SK-N-DZ (cell line): Measurements from ENCODE around the gene GRN.
"Not testable (repeated sequence)": the region's sequence is repeated elsewhere in the genome, so short reads cannot be mapped to it uniquely, and the experiment has no call there.

Experiments
- DNase-seq: peaks from one replicate; pipeline ENCODE4 v3.0.0-alpha.2; 2015; ENCODE audit warnings: low spot score

Gene GRN

DNA sequence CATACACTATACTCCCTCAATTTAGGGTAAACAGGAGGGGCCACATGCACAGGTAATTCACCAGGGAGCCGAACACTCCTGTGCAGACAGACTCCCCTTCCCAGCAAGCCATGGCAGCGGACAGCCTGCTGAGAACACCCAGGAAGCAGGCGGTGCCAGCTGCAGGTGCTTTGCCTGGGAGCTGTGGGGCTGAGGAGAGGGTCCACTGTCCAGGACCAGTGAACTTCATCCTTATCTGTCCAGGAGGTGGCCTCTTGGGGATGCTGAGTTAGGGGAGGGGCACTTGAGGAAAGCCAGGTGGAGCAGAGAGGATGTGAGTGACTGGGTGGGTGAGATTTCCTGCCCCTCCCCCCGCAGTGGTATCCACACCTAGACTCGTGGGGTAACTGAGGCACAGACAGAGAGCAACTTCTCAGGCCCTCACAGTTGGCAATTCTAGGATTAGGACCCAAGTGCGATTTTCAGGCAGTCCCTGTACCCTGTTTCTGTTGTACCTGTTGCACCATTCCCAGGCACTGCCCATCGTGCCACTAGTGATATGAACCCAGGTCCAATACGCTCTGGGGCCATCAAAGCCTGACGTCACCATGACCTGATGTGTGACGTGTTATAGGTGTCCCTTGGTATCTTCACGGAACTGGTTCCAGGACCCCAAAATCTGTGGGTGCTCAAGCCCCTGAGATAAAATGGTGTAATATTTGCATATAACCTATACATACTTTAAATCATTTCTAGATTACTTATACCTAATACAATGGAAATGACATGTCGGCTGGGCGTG, 1.2 kb downstream of the GRN start:
- no peak for DNase-seq

DNA sequence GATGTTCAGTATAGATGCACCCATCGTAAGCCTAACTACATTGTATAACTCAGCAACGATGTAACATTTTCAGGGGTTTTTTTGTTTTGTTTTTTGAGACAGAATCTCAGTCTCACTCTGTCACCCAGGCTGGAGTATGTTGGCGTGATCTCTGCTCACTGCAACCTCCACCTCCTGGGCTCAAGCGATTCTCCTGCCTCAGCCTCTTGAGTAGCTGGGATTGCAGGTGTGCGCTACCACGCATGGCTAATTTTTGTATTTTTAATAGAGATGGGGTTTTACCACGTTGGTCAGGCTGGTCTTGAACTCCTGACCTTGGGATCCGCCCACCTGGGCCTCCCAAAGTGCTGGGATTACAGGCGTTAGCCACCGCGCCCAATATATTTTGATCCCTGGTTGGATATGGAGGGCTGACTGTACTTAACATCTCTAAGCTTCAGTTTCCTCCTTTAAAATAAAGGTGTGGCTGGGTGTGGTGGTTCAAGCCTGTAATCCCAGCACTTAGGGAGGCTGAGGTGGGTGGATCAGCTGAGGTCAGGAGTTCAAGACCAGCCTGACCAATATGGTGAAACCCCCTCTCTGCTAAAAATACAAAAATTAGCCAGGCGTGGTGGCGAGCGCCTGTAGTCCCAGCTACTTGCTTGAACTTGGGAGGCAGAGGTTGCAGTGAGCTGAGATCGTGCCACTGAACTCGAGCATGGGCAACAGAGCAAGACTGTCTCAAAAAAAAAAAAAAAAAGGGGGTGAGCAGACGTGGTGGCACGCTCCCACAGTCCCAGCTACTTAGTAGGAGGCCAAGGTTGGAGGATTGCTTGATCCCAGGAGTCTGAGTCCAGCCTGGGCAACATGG, 2.3 kb downstream of the GRN start:
- not testable (repeated sequence) for DNase-seq

DNA sequence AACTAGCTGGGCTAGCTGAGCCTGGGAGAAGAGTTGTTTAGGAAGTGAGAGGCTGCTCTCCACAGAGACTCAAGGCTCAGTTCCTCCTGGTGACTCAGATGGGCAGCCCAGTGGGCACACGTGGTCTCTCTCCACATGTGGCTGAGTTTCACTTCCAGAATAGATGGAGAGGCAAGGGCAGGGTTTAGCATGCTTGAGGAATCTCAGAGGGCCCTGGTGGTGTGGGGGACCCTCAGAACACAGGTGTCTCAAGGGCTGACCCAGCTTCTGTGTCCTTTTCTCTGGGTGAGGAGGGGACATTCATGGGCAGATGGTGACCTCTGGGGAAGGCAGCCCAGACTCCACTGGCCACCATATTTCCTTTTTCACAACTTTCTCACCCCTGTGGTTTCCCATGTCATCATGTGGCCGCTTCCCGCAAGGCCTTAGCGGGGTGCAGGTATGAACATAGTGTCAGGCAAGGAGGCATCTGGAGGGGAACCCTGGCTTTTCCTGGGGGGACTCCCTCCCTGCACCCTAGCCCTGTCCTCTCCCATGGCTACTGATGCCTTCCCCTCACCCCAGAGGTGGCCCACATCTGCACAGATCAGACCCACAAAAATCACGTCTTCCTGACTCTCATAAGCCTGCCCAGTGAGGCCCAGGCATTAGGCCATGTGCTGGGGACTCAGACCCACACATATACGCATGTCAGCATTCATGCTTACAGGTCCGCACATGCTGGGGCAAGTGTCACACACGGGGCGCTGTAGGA, 3.3 kb downstream of the GRN start:
- no peak for DNase-seq

DNA sequence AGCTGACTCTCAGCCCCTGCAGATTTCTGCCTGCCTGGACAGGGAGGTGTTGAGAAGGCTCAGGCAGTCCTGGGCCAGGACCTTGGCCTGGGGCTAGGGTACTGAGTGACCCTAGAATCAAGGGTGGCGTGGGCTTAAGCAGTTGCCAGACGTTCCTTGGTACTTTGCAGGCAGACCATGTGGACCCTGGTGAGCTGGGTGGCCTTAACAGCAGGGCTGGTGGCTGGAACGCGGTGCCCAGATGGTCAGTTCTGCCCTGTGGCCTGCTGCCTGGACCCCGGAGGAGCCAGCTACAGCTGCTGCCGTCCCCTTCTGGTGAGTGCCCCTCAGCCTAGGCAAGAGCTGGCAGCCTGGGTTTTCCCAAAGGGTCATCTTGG, 3.9 kb downstream of the GRN start:
- no peak for DNase-seq

DNA sequence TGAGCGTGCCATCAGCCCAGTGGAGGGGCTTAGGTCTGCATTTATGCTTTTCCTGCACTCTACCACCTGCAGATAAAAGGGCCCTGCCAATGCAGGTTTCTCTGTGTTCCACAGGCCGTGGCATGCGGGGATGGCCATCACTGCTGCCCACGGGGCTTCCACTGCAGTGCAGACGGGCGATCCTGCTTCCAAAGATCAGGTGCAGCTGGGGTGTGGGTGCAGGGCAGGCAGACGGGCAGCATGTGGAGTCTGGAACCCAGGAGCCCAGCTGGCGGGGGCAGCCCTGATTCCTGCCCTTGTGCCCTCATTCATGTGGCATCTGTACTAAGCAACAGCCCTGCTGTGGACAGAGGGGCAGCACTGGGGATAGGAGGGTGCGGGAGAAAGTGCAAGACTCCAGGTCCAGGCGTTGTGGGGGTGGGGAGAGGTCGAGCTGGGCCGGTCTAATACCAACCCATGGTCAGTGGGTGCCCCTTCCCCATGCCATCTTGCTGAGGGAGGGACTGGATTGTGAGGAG, 4.5 kb downstream of the GRN start:
- DNase-seq: no peak

DNA sequence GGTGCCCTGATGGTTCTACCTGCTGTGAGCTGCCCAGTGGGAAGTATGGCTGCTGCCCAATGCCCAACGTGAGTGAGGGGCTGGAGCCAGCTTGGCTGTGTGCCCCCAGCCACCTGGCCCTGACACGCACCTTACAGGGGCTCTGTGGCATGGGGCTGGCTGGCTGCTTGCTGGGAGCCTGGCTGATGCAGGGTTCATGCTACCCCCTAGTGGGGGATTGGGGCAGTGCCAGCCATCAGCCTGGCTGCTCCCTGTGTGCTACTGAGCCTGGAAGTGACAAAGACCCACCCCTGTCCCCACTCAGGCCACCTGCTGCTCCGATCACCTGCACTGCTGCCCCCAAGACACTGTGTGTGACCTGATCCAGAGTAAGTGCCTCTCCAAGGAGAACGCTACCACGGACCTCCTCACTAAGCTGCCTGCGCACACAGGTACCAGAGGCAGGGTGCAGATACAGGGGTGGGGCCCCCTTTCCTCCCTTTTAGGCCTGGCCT, 5.7 kb downstream of the GRN start:
- DNase-seq: peak; percentile 80

DNA sequence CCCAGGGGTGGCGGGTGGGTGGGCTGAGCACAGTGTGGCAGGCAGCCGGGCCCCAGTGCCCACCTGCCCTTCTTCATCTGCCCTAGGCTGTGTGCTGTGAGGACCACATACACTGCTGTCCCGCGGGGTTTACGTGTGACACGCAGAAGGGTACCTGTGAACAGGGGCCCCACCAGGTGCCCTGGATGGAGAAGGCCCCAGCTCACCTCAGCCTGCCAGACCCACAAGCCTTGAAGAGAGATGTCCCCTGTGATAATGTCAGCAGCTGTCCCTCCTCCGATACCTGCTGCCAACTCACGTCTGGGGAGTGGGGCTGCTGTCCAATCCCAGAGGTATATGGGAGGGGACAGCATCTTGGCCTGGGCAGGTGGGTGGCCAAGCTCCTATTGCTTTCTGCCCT, 6.4 kb downstream of the GRN start:
- DNase-seq: no peak

DNA sequence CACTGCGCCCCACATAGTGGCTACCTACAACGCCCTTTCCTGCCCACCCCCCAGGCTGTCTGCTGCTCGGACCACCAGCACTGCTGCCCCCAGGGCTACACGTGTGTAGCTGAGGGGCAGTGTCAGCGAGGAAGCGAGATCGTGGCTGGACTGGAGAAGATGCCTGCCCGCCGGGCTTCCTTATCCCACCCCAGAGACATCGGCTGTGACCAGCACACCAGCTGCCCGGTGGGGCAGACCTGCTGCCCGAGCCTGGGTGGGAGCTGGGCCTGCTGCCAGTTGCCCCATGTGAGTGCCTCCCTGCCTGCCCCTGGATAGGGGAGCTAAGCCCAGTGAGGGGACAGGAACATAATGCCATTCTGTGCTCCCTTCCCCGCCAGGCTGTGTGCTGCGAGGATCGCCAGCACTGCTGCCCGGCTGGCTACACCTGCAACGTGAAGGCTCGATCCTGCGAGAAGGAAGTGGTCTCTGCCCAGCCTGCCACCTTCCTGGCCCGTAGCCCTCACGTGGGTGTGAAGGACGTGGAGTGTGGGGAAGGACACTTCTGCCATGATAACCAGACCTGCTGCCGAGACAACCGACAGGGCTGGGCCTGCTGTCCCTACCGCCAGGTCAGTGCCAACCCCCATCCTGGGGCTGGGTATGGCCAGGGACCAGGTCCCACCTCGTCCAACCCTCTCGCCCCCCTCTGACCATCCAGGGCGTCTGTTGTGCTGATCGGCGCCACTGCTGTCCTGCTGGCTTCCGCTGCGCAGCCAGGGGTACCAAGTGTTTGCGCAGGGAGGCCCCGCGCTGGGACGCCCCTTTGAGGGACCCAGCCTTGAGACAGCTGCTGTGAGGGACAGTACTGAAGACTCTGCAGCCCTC, 7.1 kb downstream of the GRN start:
- no peak for DNase-seq

DNA sequence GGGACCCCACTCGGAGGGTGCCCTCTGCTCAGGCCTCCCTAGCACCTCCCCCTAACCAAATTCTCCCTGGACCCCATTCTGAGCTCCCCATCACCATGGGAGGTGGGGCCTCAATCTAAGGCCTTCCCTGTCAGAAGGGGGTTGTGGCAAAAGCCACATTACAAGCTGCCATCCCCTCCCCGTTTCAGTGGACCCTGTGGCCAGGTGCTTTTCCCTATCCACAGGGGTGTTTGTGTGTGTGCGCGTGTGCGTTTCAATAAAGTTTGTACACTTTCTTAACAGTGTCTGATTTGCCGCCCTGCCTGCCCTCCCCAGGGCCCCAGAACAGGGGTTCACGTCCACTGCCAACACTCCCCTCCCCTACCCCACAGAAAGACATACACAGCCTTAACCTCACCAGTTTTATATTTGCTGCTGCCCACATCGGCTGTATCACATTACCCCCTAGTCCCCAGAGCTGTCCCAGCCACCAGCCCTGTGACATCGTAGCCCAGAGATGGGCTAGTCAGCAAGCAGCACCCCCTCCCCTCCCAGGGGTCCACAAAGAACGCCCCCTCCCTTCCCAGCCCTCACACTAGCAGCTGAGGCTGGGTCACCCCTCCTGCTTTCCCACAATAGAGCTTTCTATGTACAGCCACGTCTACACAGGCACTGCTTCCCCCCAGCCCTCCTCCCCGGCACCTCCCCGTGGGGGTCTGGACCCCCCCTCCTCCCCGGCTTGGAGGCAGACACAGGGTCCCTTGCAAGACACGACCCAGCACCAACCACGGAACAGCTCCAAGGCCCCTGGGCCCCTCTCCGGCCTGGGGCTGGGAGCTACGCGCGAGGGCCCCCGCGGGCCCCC, 7.9 kb downstream of the GRN start:
- no peak for DNase-seq

DNA sequence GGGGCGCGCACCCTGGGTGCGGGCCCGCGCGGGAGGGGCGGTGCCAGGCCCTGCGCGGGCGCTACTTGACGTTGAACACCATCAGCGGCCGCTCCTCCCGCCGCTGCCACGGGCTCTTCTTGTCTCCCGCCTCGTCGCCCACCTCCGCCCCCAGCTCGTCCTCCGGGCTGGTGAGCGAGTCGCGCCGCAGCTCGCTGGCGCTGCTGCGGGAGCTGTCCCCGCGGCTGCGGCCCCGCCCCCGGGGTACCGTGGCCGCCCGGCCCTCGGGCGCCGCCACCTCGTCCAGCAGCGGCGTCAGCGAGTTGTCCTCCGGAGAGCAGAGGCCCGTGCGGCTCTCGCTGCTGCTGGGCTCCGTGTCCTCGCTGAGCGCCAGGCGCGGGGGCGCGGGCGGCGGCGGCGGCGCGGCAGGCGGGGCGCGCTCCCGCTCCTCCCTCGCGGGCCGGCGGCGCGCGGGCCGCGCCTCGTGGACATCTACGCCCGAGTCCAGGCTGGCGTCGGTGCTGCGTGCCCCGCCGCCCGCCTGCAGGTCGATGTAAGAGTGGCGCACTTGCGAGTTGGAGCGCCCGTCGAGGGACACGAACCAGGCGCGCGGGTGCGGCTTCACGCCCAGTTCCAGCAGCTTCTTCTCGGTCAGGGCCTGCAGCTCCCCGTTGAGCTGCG, 8.7 kb downstream of the GRN start:
- no peak for DNase-seq

DNA sequence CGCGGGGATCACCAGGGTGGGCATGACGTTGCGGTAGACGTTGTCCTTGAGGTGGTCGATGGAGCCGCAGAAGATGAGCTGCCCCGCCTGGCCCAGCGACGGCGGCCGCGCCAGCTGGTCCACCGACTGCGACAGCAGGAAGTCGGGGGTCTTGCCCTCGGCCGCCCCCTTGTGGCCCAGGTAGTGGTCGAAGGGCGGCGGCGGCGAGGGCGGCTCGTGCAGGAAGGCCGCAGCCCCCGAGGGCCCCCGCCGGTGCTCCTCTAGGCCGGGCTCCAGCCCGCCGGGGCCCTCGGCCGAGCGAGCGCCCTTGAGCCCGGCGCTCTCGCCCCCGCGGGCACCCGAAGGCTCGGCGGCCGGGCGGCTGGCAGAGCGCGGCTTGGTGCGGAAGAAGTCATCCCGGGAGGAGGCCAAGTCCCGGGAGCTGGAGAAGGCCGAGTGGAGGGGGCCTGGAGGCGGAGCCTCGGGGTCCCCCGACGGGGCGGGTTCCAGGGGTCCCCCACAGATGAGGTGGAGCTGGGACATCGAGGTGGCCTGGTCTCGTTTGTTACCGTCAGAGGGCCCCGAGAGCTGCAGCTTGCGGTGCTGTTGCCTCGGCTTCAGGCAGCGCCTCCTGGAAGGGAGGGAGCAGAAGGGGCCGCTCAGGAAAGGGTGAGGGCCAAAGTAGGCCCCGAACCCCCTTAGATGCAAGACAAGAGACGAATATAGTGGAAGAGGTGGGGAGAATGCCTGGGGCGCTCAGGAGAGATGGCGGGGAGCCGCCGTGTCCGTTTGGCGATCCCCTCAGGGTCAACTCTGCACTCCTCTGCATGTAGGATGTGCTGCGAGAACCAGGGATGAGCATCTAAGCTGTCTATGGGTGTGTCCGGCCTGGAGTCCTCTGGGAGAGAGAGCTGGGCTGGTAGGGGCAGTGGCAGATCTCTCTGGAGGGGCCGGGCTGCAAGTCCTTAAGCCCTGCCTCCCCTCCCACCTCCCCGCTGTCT, 9.8 kb downstream of the GRN start:
- no peak for DNase-seq

DNA sequence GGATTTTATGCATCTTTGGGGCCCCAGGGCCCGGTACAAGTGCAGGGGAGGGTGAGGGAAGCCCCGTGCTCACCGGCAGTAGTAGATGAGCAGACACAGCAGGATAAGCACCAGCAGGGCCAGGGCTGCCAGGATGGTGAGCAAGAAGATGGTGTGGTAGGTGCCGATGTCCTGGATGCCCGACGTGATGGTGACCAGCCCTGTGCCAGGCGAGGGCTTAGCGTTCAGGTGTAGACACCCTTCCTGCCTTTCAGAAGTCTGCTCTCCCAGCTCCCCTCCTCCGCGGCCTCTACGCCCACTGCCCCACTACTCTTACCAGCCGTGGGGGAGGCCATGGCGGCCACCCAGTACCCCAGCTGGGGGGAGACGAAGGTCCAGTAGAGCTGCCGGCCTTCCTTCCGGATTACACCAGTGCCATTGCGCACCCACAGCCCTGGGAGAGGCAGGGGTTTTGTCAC, 10.6 kb downstream of the GRN start:
- no peak for DNase-seq

DNA sequence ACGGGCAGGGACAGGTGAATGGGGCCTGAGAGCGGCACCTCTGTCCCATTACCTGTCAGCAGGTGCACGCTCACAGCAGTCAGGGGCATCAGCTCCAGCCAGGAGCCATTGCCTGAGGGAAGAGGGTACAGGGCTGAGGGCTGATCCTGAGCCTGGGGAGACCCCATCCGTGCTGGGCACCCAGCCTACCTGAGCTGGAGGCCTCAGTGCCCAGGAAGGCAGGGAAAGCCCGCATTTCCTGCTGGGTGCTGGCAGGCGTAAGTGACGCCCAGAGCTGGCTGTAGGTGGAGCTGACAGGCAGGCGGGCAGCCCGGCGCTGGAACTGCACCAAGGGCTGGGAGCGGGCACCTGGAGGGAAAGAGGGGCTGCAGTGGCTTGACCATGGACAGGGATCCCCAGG, 11.1 kb downstream of the GRN start:
- DNase-seq: no peak

DNA sequence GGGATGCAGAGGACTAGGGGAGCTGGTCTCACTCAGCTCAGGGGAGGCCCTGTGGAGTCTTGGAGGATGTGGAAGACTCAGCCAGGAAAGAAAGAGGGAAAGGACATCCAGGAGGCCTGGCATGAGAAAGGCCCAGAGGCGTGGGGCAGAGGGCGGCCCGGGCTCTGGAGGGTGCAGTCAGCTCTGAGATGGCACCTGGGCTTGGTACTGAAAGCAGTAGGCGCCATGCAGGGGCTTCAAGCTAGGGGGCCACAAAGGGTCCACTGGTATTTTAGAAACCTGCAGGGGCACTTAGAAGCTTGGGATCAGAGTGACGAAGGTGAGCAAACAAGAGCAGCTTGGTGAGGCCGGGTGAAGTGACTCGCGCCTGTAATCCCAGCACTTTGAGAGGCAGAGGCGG, 13.0 kb downstream of the GRN start:
- DNase-seq: no peak

DNA sequence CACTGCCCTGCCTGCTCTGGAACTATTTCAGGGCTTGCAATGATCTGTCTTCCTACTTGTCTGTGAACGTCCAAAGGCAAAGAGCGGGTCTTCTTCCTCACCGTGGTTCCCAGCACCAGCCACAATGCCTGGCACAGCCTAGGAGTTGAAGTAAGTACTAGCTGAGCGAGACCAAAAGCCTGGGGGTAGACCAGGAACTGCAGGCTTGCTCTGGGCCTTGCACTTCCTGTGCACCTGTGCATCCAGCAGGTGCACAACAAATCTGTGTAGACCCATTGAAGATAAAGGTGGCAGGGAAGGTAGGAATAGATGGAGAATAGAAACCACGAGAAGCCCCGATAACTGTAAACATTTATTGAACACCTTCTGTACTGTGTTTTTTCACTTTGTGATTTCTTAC, 13.9 kb downstream of the GRN start:
- no peak for DNase-seq

DNA sequence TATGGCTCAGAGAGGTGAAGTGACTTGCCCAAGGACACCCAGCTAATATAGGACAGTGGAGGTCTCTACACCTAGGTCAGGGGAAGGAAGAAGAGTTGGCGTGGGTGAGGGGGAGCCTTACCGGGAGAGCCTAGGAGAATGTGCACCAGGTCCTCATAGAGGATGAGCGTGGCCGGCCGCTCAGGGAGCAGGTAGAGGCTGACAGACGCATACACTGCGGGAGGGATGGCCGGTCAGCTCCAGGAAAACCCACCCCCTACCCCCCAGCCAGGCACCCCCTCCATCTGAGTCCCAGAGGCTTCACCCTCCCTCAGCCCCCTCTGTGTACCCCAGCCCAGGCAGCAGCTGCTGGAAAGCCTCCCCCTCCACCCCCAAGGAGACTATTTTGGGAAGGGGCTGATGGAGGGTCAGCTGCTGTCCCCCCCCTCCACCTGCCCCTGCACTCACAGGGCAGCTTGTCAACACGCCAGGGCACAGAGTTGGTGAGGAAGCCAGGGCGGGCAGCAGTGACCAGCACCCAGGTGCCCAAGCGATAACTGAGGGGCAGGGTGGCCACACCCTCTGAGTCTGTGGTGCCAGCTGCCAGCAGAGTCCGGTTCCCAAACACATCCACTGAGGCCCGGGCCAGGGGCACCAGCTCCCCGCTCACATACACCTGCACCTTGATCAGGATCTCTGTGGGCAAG, 14.5 kb downstream of the GRN start:
- no peak for DNase-seq

DNA sequence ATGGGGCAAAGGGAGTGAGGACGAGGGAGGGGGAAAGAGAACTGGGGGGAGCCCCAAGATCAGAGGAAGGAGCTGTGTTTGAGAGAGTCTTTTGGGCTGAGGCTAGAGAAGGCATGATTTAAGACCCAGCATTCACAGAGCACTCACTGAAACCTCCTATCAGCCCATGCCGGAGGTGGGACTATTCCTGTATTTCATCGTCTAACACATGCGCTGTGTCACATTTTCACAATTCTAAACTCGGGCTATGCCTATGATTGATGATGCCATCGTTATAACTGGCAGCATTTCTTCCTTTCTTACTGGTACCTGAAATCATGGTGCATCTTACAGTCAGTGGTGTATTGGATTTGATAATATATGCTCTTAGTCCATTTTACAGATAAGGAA, 15.0 kb downstream of the GRN start:
- DNase-seq: no peak

DNA sequence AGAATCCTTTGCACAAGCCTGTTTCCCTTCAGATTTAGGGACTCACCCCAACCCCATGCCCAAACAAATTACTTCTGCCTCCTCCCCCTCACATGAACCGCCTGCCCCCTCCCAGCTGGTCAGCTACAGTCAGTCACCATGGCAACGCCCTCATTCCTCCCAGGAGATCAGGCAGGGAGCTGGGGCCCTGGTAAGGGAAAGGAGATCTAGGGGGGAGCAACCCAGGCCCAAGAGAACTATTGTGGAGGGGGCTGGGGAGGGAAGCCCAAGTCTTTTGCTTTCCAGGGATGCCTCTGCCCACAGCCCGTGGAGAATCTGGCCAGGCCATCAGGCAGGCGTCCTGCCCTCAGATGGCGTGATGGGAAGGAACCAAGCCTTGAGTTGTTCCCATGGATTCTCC, 15.7 kb downstream of the GRN start:
- DNase-seq: peak; percentile 57
